ENCODE measurements around the gene SULT1A1.
"Not testable (repeated sequence)": the region's sequence is repeated elsewhere in the genome, so short reads cannot be mapped to it uniquely, and the experiment has no call there.

The SULT1A1 gene

GRCh38 chr16:28609631-28610594 lies at the start of gene SULT1A1:
Gene SULT1A1, minus strand, starts transcription at chr16:28610044. Its CDS starts 1,189 bp downstream, at chr16:28608855.
- no peak for DNase-seq

- DNase-seq = not testable (repeated sequence)
These were observed 30.1 kb upstream of the SULT1A1 start for GRCh38 chr16:28639959-28640358.

GRCh38 chr16:28638359-28638758 lies 28.5 kb upstream of the SULT1A1 start:
- not testable (repeated sequence) for DNase-seq

- DNase-seq = not testable (repeated sequence)
These were observed 27.9 kb upstream of the SULT1A1 start, which contains the start of gene NPIPB8 for GRCh38 chr16:28637765-28638164. Gene NPIPB8, plus strand, starts transcription at chr16:28638065. Its CDS starts 296 bp downstream, at chr16:28638361.

- DNase-seq = not testable (repeated sequence)
These were observed 26.4 kb upstream of the SULT1A1 start for GRCh38 chr16:28636093-28636823.

GRCh38 chr16:28630905-28631304 lies 21.1 kb upstream of the SULT1A1 start:
- DNase-seq = not testable (repeated sequence)

GRCh38 chr16:28623172-28623711 lies 13.4 kb upstream of the SULT1A1 start:
- peak; percentile 13 for DNase-seq

- DNase-seq = not testable (repeated sequence)
These were observed 12.8 kb upstream of the SULT1A1 start for GRCh38 chr16:28622532-28623171.

GRCh38 chr16:28621481-28622155 lies 11.8 kb upstream of the SULT1A1 start:
- no peak for DNase-seq

GRCh38 chr16:28620316-28620715 lies 10.5 kb upstream of the SULT1A1 start:
- DNase-seq = not testable (repeated sequence)

- DNase-seq = no peak
These were observed 8.0 kb upstream of the SULT1A1 start for GRCh38 chr16:28617874-28618273.

GRCh38 chr16:28616636-28617035 lies 6.8 kb upstream of the SULT1A1 start:
- no peak for DNase-seq

- not testable (repeated sequence) for DNase-seq
These were observed 6.4 kb upstream of the SULT1A1 start for GRCh38 chr16:28616224-28616577.

GRCh38 chr16:28615486-28616223 lies 5.8 kb upstream of the SULT1A1 start:
- not testable (repeated sequence) for DNase-seq

GRCh38 chr16:28614561-28614960 lies 4.7 kb upstream of the SULT1A1 start:
- not testable (repeated sequence) for DNase-seq

GRCh38 chr16:28613912-28614311 lies 4.1 kb upstream of the SULT1A1 start:
- not testable (repeated sequence) for DNase-seq

GRCh38 chr16:28612359-28613280 lies 2.8 kb upstream of the SULT1A1 start:
- not testable (repeated sequence) for DNase-seq

- DNase-seq = no peak
These were observed 849 bp upstream of the SULT1A1 start for GRCh38 chr16:28610595-28611191.

GRCh38 chr16:28608867-28609596 lies 812 bp downstream of the SULT1A1 start:
- DNase-seq = not testable (repeated sequence)
